ENCODE data around the gene CCL4. TPM values are rescaled to one million over a fixed set of nuclear protein-coding genes. Genes with fewer than 3 reads are reported as not detected.

Gene CCL4
- total RNA-seq, 1 experiment from 2014 or later = not detected

DNA sequence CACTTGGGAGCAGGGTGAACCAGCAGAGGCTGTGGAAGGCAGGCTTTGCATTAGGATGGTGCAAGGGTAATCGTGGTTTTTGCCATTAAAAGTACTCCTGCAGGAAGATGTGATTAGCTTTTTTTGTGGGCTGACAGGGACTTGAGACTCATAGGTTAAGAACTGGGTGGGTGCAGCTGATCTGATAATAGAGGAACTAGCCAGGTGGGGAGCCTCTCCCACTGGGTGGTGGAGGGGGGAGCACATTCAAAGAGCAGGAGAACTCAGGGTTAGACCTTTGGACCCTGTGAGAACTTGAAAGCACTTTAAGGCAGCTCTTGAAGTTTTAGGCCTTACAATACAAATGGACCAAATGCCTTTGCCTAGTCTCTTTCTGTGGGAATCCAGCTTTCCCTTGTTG lies 32.4 kb downstream of the CCL4 start:
- Histone ChIP-seq H3K27me3 (ENCODE audit: insufficient read depth, low read length) (peaks cover 2% of the 10 kb centered on the region; the same call in 1 of the 2 replicates), H3K23ac (ENCODE audit: insufficient read length, low read depth, low read length) (no peak overlapping the region), H3K4me1 (ENCODE audit: insufficient read depth, low read length) (no peaks in the 10 kb centered on the region), H3K79me2 (ENCODE audit: insufficient read depth, low read length) (no peaks in the 10 kb centered on the region), H3K18ac (ENCODE audit: insufficient read length, low read depth, low read length) (no peak overlapping the region), H3K27ac (ENCODE audit: insufficient read length, low read depth, low read length) (no peak overlapping the region), H2BK5ac (ENCODE audit: insufficient read length, low read length) (no peak overlapping the region), H2BK120ac (ENCODE audit: low read depth, low read length, poor library complexity, severe bottlenecking) (no peak overlapping the region), H3K9ac (ENCODE audit: extremely low read depth, insufficient read length, low read length) (no peak overlapping the region), H4K5ac (ENCODE audit: insufficient read length, low read depth, low read length) (no peak overlapping the region), H3T11ph (ENCODE audit: low read length) (no peak overlapping the region), H3K9me3 (ENCODE audit: control insufficient read depth, low read depth, low read length) (no peaks in the 10 kb centered on the region), H3K56ac (ENCODE audit: insufficient read length, low read depth, low read length) (no peak overlapping the region), H3K4ac (ENCODE audit: low read depth, low read length) (no peak overlapping the region), H4K8ac (replicated peaks; ENCODE audit: insufficient read length, low read depth, low read length) (no peak overlapping the region), H4K91ac (ENCODE audit: insufficient read length, low read depth, low read length) (no peak overlapping the region), H3K14ac (ENCODE audit: insufficient read depth, low read length) (no peak overlapping the region), H2BK12ac (ENCODE audit: insufficient read length, low read depth, low read length) (no peak overlapping the region), H3K23me2 (ENCODE audit: insufficient read length, low read depth, low read length, poor library complexity, severe bottlenecking) (no peaks in the 10 kb centered on the region), H2AK5ac (ENCODE audit: insufficient read length, low read length) (no peak overlapping the region), H2BK15ac (ENCODE audit: low read depth, low read length) (no peak overlapping the region), H2BK20ac (ENCODE audit: low read depth, low read length, poor library complexity, severe bottlenecking) (no peak overlapping the region), H3K4me2 (ENCODE audit: insufficient read depth, insufficient read length, low read length) (no peak overlapping the region), H4K20me1 (ENCODE audit: control insufficient read depth, insufficient read depth, insufficient read length) (no peaks in the 10 kb centered on the region), H2AFZ (ENCODE audit: low read length) (no peak overlapping the region), H3K79me1 (ENCODE audit: insufficient read depth, low read depth, low read length, poor library complexity, severe bottlenecking) (no peaks in the 10 kb centered on the region)
- WGBS (ENCODE audit: extremely low coverage, insufficient read length, low lambda C conversion rate) = no CpG with 5 or more reads among the region's 1 CpG
- DNase-seq = no peak
- Mint-ChIP-seq H3K9me3 (peaks cover 3 to 6% of the 10 kb centered on the region in 2 experiments; a peak in 4 of 5 replicates), H3K27ac (no peak overlapping the region), H3K4me3 (no peak overlapping the region), H3K36me3 (ENCODE audit: insufficient read depth in 1 of 3, low read depth in 3 of 3) (peaks cover 0 to 2% (median 0%) of the 10 kb centered on the region in 3 experiments; a peak in 1 of 7 replicates), H3K4me1 (peaks cover 4 to 6% of the 10 kb centered on the region in 2 experiments), H3K27me3 (ENCODE audit: low read depth) (peaks cover 2% of the 10 kb centered on the region; the same call in 1 of the 2 replicates)
- TF ChIP-seq, protein P1, sequence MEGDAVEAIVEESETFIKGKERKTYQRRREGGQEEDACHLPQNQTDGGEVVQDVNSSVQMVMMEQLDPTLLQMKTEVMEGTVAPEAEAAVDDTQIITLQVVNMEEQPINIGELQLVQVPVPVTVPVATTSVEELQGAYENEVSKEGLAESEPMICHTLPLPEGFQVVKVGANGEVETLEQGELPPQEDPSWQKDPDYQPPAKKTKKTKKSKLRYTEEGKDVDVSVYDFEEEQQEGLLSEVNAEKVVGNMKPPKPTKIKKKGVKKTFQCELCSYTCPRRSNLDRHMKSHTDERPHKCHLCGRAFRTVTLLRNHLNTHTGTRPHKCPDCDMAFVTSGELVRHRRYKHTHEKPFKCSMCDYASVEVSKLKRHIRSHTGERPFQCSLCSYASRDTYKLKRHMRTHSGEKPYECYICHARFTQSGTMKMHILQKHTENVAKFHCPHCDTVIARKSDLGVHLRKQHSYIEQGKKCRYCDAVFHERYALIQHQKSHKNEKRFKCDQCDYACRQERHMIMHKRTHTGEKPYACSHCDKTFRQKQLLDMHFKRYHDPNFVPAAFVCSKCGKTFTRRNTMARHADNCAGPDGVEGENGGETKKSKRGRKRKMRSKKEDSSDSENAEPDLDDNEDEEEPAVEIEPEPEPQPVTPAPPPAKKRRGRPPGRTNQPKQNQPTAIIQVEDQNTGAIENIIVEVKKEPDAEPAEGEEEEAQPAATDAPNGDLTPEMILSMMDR (conservative IDR thresholded peaks at IDR 0.05) = no peak

Measured in H9 (cell line).